ENCODE results near the gene GRAMD2B.
A peak's percentile ranks its signal among the peaks of the same experiment; 100 is the strongest.
"Not testable (repeated sequence)": the region's sequence is repeated elsewhere in the genome, so short reads cannot be mapped to it uniquely, and the experiment has no call there.

Gene GRAMD2B, protein sequence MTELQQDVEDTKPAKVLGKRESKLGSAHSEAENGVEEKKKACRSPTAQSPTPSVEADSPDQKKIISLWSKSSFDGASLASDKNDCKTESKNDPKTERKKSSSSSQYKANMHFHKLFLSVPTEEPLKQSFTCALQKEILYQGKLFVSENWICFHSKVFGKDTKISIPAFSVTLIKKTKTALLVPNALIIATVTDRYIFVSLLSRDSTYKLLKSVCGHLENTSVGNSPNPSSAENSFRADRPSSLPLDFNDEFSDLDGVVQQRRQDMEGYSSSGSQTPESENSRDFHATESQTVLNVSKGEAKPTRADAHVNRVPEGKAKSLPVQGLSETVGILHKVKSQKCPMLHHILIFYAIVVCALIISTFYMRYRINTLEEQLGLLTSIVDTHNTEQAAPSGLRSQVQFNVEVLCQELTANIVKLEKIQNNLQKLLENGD

DNA sequence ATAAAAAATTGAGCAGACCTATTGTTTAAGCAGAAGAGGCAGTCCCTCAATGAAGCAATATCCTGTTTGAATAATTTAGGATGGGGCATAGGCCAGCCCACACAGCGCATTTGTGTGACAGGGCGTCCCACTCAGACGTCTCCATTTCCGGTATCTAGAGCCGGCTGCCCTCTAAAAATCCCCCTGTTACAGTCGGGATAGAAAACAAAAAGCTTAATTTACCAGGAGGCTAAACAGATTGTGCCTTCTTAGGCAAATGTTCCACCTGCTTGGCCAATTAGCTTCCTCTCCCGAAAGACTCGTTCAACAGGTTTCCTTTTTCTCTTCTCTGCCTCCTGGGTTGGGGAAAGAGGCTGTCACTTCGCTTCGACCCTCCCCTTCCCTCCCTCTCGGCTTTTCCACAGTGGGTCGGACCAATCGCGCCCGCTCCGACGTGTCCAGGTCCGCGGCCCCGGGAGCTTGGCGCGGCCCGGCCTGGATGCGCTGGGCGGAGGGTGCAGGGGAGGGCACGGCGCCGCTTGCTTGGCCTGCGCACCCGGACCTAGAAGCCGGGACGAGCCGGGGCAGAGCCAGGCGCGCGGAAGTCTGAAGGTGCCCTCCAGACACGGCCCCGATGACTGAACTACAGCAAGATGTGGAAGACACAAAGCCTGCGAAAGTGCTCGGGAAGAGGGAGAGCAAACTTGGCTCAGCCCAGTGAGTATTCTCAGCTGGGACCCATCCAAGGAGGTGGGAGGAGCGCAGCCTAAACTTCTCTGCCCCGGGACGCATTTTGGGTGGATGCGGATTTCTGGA is at the start of gene GRAMD2B:
TSS of gene GRAMD2B (plus strand) at position 416 of the 795 bp plus-strand sequence. CDS start at position 614, 198 bp downstream.
- Mint-ChIP-seq H3K4me1 (peaks cover 22% of the 10 kb centered on the region), H3K9me3 (peaks cover 0 to 9% of the 10 kb centered on the region in 2 donors), H3K27me3 (no peaks in the 10 kb centered on the region), H3K27ac (peak within 1 kb of the TSS; percentile 92 to 94), H3K4me3 (peak within 1 kb of the TSS; percentile 86 to 92)
- peak; percentile 96 for ATAC-seq
- peak; percentile 53 to 74 for DNase-seq

DNA sequence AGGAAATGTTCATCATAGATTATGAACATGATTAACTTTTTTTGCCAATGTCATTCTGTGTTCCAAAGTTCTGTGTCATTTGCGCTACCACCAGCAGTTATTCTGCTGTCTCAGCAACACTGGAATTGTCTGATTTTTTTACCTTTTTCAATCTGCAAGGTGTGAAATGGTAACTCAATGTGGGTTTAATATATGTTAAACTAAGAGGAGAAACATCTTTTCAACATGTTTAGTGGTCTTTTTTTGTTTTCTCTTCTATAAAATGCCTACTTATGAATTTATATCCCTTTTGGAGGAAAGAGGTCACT is 49.1 kb upstream of the GRAMD2B start:
- H3K4me3 Mint-ChIP-seq, result no peak overlapping the region
- DNase-seq, result no peak
- no peak overlapping the region for H3K27ac Mint-ChIP-seq

DNA sequence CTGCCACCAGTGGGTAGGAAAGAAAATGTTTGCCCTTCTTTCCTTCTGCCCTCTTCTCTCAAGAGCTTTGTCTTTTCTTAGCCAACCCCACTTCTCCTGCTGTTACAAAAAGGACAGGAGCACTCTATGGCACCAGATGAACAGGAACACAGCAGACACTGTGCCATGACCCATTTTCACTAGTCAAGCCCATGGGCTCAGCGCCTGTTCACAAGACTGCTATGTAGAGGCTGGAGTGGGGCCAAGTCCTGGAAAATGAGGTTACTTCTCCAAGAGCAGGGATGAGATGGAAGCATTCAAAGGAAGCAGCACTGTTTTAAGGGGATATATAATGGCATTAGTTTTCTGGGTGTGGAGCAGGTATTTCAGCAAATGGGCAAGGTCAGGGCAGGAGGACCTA is 46.8 kb upstream of the GRAMD2B start:
- no peak for ATAC-seq
- no peak overlapping the region for H3K4me3 Mint-ChIP-seq
- H3K4me1 Mint-ChIP-seq, result peaks cover 14% of the 10 kb centered on the region
- DNase-seq, result no peak
- peaks cover 10 to 13% of the 10 kb centered on the region in 2 donors for H3K9me3 Mint-ChIP-seq
- H3K27ac Mint-ChIP-seq, result no peak overlapping the region
- no peaks in the 10 kb centered on the region for H3K27me3 Mint-ChIP-seq

More for the DNA sequence above, 49.1 kb upstream of the GRAMD2B start:
- Mint-ChIP-seq H3K4me1 (peaks cover 14% of the 10 kb centered on the region), H3K9me3 (no peaks in the 10 kb centered on the region), H3K27me3 (no peaks in the 10 kb centered on the region)
- no peak for ATAC-seq

DNA sequence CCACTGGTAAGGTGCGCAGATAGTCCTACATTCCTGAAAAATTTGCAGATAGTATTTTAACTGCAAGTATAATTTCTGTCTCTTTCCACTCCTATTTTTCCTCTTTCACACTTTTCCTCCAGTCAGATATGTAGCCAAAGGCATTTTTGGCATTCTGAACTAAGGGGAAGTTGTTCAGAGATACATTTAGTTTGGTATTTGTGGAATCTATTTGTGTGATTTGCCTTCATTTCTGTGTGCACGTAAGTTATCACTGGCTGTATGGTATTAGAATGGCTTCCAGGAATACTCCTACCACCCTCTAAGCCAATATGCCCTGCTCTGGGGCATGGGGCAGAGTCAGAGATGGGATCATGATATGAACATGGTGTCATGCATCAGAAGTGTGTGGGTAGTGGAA is 45.8 kb upstream of the GRAMD2B start:
- peaks cover 14% of the 10 kb centered on the region for H3K4me1 Mint-ChIP-seq
- no peaks in the 10 kb centered on the region for H3K27me3 Mint-ChIP-seq
- no peak overlapping the region for H3K4me3 Mint-ChIP-seq
- DNase-seq (no peak), ATAC-seq (no peak)
- H3K9me3 Mint-ChIP-seq, result peaks cover 16 to 22% of the 10 kb centered on the region in 2 donors
- no peak overlapping the region for H3K27ac Mint-ChIP-seq

DNA sequence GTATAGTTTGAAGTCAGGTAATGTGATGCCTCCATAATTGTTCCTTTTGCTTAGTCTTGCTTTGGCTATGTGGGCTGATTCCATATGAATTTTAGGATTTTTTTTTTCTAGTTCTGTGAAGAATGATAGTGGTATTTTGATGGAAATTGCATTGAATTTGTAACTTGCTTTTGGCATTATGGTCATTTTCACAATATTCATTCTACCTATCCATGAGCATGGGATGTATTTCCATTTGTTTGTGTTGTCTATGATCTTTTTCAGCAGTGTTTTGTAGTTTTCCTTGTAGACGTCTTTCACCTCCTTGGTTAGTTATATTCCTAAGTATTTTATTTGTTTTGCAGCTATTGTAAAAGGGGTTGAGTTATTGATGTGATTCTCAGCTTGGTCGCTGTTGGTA is 42.9 kb upstream of the GRAMD2B start:
- peaks cover 19 to 25% of the 10 kb centered on the region in 2 donors for H3K9me3 Mint-ChIP-seq
- not testable (repeated sequence) for H3K27ac Mint-ChIP-seq, ATAC-seq, DNase-seq, H3K4me1 Mint-ChIP-seq, H3K27me3 Mint-ChIP-seq, H3K4me3 Mint-ChIP-seq

DNA sequence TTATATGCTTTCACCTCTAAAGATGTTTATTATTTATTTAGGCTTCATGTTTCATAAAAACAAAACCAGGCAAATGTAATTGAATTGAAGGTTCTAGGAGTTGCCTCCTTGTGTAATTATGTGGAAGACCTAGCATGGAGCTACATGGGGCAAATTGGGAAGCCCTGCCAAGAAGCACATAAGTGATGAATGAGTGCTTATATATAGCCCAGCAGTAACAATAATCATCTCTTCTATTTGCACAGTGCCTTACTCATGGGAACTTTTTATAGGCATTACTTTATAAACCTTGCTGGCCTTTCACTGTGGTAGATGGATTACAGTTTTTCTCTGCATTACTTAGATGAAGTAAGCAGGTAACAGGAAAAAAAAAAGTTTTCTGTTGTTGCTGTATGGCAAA is 40.0 kb upstream of the GRAMD2B start:
- Mint-ChIP-seq H3K9me3 (peaks cover 19 to 25% of the 10 kb centered on the region in 2 donors), H3K4me3 (no peak overlapping the region), H3K27ac (no peak overlapping the region), H3K4me1 (no peaks in the 10 kb centered on the region), H3K27me3 (no peaks in the 10 kb centered on the region)
- no peak for ATAC-seq
- DNase-seq, result no peak

DNA sequence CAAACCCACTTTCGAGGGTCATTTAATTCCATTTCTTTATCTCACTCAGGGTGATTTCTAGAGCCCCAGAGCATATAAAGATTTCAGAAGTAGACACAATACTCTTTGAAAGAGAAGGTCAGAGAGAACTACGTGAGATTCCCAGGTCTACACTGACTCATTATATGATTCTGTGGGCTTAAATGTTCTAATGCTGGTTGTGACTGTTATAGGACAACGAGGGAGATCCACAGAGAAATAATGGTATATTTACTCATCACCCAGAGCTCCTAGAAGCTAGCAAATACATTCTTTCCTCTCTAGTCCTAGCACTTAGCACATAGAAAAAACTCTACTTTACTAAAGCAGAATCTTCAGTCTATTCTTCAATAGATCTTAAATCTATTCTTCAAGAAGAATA is 39.4 kb upstream of the GRAMD2B start:
- no peak for ATAC-seq
- H3K4me1 Mint-ChIP-seq, result no peaks in the 10 kb centered on the region
- no peak for DNase-seq
- no peak overlapping the region for H3K27ac Mint-ChIP-seq
- no peak overlapping the region for H3K4me3 Mint-ChIP-seq
- peaks cover 19 to 25% of the 10 kb centered on the region in 2 donors for H3K9me3 Mint-ChIP-seq
- H3K27me3 Mint-ChIP-seq, result no peaks in the 10 kb centered on the region

DNA sequence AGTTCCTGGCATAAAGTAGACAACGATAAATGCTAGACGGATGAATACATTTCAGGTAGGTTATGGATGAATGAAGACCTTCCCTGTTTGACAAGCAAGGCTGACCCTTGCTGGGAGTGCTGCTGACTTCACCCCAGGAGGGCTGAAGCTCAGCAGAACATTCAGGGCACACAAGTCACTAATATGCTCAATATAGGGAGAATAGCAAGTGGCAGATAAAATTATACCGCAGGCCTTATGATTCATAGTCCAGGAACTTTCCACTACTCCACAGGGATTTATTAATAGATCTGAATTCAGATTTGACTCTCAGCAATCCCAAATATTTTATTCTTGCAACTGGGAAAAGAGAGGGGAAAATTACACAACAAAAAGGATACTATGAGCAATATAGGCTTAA is 38.2 kb upstream of the GRAMD2B start:
- Mint-ChIP-seq H3K9me3 (peaks cover 19 to 25% of the 10 kb centered on the region in 2 donors), H3K27ac (no peak overlapping the region), H3K4me1 (no peaks in the 10 kb centered on the region), H3K4me3 (no peak overlapping the region), H3K27me3 (no peaks in the 10 kb centered on the region)
- ATAC-seq (no peak), DNase-seq (no peak)

DNA sequence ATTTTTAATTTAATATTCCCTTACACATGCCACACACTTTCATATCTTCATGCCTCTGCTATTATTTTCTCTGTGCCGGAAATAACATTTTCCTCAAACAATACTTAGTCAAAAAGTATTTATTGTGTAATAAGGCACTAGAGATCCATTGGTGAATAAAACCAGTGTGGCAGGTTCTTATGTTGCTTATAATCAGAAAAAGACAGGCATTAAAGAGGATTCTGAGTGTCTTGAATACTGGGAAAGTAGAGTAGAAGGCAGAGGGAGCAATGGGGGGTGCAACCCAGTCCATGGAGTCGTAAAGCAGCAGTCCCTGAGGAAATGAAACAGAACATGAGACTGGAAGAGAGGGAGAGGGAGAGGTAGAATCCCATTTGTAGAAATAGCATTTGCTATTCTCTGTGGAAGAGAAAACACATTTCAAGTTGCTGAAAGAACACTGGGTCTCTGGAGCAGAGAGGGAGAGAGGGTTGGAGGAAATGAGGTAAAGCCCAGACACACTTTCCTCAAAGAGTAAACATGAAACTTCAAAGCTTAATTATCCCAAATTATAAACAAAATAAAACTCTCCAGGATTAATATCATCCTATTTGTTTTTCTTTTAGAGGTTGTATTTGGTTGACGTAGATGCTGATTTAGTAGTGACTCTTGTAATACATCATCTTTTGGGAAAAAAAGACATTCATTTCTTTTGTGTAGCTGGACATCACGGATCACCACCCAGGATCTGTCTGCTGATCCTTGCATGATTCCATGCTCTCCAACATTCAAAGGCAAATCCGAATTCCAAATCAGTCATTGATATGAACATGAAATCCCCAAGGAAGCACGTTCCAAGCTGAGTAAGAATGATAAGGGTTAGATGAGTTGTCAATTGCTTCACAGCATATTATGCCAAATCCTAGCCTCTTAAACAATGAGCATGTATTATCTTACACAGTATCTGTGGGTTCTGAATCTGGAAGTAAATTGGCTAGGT is 37.4 kb upstream of the GRAMD2B start:
- Mint-ChIP-seq H3K4me1 (no peaks in the 10 kb centered on the region), H3K9me3 (peaks cover 13 to 17% of the 10 kb centered on the region in 2 donors), H3K27ac (no peak overlapping the region), H3K4me3 (no peak overlapping the region), H3K27me3 (no peaks in the 10 kb centered on the region)
- DNase-seq, result no peak
- ATAC-seq, result no peak

DNA sequence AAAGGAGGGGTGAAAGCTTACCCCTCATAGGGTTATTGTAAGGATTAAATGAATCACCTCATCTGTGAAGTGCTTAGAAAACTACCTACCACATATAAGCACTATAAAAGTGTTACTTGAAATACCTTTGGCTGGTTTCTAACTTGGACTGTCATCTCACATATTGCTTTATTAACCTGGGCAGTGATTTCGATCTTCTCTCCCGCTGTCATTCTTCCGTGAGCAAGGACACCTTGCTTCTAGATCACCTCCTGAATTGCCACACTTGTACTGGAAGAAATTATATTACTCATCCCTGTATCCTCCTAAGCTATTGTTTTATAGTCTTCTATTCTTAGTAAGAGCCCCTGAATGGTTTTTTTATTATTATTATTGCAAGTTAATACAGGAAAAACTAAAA is 34.0 kb upstream of the GRAMD2B start:
- H3K9me3 Mint-ChIP-seq, result no peaks in the 10 kb centered on the region
- no peaks in the 10 kb centered on the region for H3K4me1 Mint-ChIP-seq
- ATAC-seq (no peak), DNase-seq (no peak)
- no peak overlapping the region for H3K4me3 Mint-ChIP-seq
- H3K27ac Mint-ChIP-seq, result no peak overlapping the region
- no peaks in the 10 kb centered on the region for H3K27me3 Mint-ChIP-seq

DNA sequence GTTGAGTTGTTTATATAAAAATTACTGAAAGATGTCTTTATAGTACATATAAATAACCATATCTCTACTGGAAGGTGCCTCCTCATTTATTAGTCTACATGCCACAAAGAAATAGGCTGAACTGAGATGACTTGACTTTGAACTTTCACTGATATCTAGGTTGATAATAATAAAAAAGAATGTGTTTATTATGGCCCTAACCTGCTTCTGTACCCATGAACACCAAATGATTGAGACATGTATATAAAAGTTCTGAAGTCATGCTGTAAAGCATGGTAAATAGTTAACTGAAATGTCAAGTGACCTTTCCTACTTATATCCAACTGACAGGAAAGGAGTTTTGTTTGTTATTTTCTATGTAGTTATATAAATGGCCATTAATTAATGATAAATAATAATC is 33.2 kb upstream of the GRAMD2B start:
- no peak overlapping the region for H3K4me3 Mint-ChIP-seq
- H3K4me1 Mint-ChIP-seq, result no peaks in the 10 kb centered on the region
- H3K27ac Mint-ChIP-seq, result no peak overlapping the region
- DNase-seq (no peak), ATAC-seq (no peak)
- no peaks in the 10 kb centered on the region for H3K9me3 Mint-ChIP-seq
- H3K27me3 Mint-ChIP-seq, result no peaks in the 10 kb centered on the region

DNA sequence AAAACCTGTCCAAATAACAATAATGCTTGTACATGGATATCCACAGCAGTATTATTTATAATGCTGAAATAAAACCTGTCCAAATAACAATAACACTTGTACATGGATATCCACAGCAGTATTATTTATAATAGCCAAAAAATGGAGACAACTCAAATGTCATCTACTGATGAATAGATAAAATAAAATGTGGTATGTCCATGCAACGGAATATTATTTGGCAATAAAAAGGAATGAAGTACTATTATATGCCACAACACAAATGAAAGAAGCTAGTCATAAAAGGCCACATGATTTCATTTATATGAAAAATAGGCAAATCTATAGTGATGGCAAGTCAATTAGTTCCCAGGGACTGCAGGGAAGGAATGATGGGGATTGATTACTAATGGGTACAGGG is 31.8 kb upstream of the GRAMD2B start:
- Mint-ChIP-seq H3K9me3 (no peaks in the 10 kb centered on the region), H3K4me3 (no peak overlapping the region), H3K27ac (no peak overlapping the region), H3K4me1 (no peaks in the 10 kb centered on the region), H3K27me3 (no peaks in the 10 kb centered on the region)
- DNase-seq (no peak), ATAC-seq (no peak)

DNA sequence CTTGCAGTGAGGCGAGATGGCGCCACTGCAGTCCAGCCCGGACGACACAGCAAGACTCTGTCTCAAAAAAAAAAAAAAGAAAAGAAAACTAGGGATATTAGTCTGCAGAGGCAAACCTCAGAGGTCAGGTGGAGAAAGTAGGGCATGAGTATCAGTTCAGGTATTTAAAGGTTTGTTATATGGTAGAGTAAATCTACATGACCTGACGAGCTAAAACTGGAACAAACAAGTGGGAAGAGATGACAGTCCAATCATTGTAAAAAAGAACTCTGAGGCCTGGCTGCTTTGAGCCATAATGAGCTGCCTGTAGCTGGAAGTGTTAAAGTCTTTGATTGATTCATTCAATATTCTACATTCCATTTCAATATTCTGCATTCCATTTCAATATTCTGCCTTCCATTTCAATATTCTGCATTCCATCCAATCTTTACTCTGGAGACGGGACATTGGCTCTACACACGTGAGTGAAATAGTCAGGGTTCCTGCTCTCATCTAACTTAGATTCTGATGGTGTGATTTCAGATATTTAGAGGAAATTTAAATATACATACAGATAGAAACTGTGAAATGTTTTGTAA is 28.9 kb upstream of the GRAMD2B start:
- Mint-ChIP-seq H3K4me3 (no peak overlapping the region), H3K9me3 (peaks cover 1 to 8% of the 10 kb centered on the region in 2 donors), H3K27ac (no peak overlapping the region), H3K27me3 (no peaks in the 10 kb centered on the region), H3K4me1 (no peaks in the 10 kb centered on the region)
- no peak for DNase-seq
- no peak for ATAC-seq

DNA sequence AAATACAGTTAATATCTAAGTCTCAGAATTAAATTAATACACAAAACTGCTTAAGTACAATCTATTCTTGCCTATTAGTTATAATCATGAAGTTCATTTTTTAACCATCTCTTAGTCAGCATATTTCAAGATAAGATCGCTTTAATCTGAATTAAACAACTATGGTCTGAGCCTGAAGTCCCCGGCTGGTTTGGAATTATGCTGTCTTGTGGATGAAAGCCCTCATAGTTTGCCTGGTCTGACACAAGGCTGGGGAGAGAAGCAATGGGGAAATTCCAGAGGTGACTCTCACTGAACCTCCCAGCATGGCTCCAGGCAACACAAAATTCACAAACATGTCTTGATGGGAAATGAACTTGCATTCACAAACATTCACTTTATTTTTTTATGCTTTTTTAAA is 28.0 kb upstream of the GRAMD2B start:
- H3K27me3 Mint-ChIP-seq, result no peaks in the 10 kb centered on the region
- ATAC-seq (no peak), DNase-seq (no peak)
- H3K4me3 Mint-ChIP-seq, result no peak overlapping the region
- no peak overlapping the region for H3K27ac Mint-ChIP-seq
- no peaks in the 10 kb centered on the region for H3K4me1 Mint-ChIP-seq
- peaks cover 7 to 17% of the 10 kb centered on the region in 2 donors for H3K9me3 Mint-ChIP-seq

DNA sequence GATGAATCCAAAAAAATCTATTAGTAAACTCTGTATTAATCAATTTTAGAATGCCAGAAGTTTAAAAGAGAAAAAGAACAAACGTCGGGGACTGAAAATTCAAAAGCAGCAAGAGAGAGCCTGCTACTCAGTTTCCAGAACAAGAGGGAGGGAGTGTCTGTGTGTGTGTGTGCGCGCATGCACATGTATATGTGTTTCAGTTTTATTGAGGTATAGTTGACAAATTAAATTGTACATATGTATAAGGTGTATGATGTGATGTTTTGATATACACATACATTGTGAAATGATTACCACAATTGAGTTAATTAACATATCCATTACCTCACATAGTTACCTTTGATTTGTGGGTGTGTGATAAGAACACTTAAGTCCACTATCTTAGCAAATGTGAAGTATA is 27.6 kb upstream of the GRAMD2B start:
- H3K4me3 Mint-ChIP-seq, result no peak overlapping the region
- no peaks in the 10 kb centered on the region for H3K27me3 Mint-ChIP-seq
- peaks cover 9 to 21% of the 10 kb centered on the region in 2 donors for H3K9me3 Mint-ChIP-seq
- DNase-seq (no peak), ATAC-seq (no peak)
- H3K4me1 Mint-ChIP-seq, result no peaks in the 10 kb centered on the region
- no peak overlapping the region for H3K27ac Mint-ChIP-seq

Data from stimulated activated naive CD8-positive, alpha-beta T cell treated with anti-CD3 and anti-CD28 coated beads, Interleukin-15, amount 100 ng/mL, for 72 hours (primary cell).